Adrenal gland (tissue), 5 donors: ENCODE data around the gene KLHL25.

ENCODE experiments used
- CTCF ChIP-seq, 6 experiments: fragments of 450-650 bp in 4 of 6; fragments of 200-600 bp in 2 of 6; sonication (generic) in 1 of 6; IDR thresholded peaks; 1 replicate in 5 of 6; 2 replicates in 1 of 6; pipeline versions ENCODE4 v1.5.1 to v1.8.0; 2016 to 2021; ENCODE audit warnings: antibody characterized with exemption in 6 of 6, mild to moderate bottlenecking in 2 of 6, moderate library complexity in 1 of 6
- POLR2A ChIP-seq, 2 donors: fragments of 450-650 bp; IDR thresholded peaks; one replicate each; pipeline ENCODE4 v1.6.1; 2017; ENCODE audit warnings: antibody characterized with exemption in 2 of 2, mild to moderate bottlenecking in 2 of 2, moderate library complexity in 1 of 2
- donor health status: DM: no; HTN: no; CAD: no.

- TF ChIP-seq CTCF (IDR thresholded peaks at IDR 0.05): no peak
- TF ChIP-seq POLR2A (IDR thresholded peaks at IDR 0.05): no peak
These were observed 69.7 kb downstream of the KLHL25 start for GRCh38 chr15:85725019-85725418.
